GM06990 (cell line): ENCODE results near the gene SEPTIN14.
"Not testable (repeated sequence)": the region's sequence is repeated elsewhere in the genome, so short reads cannot be mapped to it uniquely, and the experiment has no call there.

ENCODE experiments used
- DNase-seq: peaks from one replicate; pipeline ENCODE4 v3.0.0-alpha.2; 2011; ENCODE audit not compliant: insufficient read length; ENCODE audit errors: extremely low read depth
- H3K27me3 ChIP-seq: replicated peaks from 2 replicates; pipeline ENCODE4 v1.6.0; 2011; ENCODE audit warnings: low read length; ENCODE audit not compliant: control insufficient read depth, insufficient read depth
- H3K36me3 ChIP-seq: 2 replicates; pipeline ENCODE4 v1.5.1; 2011; ENCODE audit warnings: low read length; ENCODE audit not compliant: control insufficient read depth, insufficient read depth
- H3K4me3 ChIP-seq: replicated peaks from 2 replicates; pipeline ENCODE4 v1.5.1; 2011; ENCODE audit warnings: low read depth, mild to moderate bottlenecking, control low read depth, low read length
- TF ChIP-seq, protein P1 (sequence below): IDR thresholded peaks from 2 replicates; pipeline ENCODE4 v1.5.1; 2011; ENCODE audit warnings: low read length, control low read depth, mild to moderate bottlenecking, inconsistent platforms; ENCODE audit not compliant: insufficient read depth, poor library complexity, severe bottlenecking

The SEPTIN14 gene

DNA sequence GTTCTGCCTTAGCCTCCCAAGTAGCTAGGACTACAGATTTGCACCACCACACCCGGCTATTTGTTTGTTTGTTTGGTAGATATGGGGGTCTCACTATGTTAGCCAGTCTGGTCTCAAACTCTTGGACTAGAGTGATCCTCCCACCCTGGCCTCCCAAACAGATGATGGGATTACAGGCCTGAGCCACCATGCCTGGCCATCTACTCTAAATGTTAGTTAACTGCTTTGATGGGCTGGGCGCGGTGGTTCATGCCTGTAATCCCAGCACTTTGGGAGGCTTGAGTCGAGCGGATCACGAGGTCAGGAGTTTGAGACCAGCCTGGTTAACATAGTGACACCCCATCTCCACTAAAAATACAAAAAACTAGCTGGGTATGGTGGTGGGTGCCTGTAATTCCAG is 74.8 kb downstream of the SEPTIN14 start:
- DNase-seq: no peak
- TF ChIP-seq, protein P1, sequence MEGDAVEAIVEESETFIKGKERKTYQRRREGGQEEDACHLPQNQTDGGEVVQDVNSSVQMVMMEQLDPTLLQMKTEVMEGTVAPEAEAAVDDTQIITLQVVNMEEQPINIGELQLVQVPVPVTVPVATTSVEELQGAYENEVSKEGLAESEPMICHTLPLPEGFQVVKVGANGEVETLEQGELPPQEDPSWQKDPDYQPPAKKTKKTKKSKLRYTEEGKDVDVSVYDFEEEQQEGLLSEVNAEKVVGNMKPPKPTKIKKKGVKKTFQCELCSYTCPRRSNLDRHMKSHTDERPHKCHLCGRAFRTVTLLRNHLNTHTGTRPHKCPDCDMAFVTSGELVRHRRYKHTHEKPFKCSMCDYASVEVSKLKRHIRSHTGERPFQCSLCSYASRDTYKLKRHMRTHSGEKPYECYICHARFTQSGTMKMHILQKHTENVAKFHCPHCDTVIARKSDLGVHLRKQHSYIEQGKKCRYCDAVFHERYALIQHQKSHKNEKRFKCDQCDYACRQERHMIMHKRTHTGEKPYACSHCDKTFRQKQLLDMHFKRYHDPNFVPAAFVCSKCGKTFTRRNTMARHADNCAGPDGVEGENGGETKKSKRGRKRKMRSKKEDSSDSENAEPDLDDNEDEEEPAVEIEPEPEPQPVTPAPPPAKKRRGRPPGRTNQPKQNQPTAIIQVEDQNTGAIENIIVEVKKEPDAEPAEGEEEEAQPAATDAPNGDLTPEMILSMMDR: no peak
- no peak overlapping the region for H3K4me3 ChIP-seq
- H3K36me3 ChIP-seq: no peaks in the 10 kb centered on the region
- no peaks in the 10 kb centered on the region for H3K27me3 ChIP-seq

- DNase-seq: no peak
- H3K36me3 ChIP-seq: no peaks in the 10 kb centered on the region
- no peak overlapping the region for H3K4me3 ChIP-seq
- H3K27me3 ChIP-seq: no peaks in the 10 kb centered on the region
- TF ChIP-seq, protein P1: no peak
Observed at GRCh38 chr7:55786901-55787300, 75.7 kb downstream of the SEPTIN14 start.

GRCh38 chr7:55785444-55785843 is 77.1 kb downstream of the SEPTIN14 start:
- not testable (repeated sequence) for H3K36me3 ChIP-seq, DNase-seq, H3K27me3 ChIP-seq, H3K4me3 ChIP-seq

DNA sequence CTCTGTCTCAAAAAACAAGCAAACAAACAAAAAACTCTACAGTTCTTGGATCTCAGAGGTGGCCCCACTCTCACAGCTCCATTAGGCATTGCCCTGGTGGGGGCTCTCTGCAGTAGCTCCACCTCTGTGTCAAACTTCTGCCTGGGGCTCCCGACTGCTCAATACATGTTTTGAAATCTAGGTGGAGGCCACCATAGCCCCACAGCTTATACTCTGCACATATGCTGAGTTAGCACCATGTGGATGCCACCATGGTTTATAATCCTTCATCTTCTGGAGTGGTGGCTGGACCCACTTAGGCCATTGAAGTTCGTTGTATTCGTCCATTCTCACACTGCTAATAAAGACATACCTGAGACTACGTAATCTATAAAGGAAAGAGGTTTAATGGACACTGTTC is 78.4 kb downstream of the SEPTIN14 start:
- H3K4me3 ChIP-seq: no peak overlapping the region
- TF ChIP-seq, protein P1: no peak
- H3K27me3 ChIP-seq: no peaks in the 10 kb centered on the region
- H3K36me3 ChIP-seq: no peaks in the 10 kb centered on the region
- DNase-seq: no peak

DNA sequence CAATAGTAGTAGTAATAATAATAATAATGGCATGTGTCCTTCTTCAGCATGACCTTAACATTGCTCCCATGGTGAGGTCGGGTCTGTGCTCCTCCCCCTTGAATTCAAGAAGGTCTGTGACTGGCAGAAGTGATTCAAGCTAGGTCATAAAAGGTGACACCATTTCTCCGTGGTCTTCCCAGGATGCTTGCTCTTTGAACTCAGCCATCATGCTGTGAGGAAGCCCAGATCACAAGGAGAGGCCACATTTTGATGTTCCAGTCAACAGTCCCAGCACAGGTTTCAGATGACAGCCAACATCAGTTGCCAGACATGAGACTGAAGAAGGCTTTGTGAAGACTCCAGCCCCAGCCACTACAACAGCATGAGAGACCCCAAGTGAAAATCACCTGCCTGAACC is 83.9 kb downstream of the SEPTIN14 start:
- TF ChIP-seq, protein P1: no peak

DNA sequence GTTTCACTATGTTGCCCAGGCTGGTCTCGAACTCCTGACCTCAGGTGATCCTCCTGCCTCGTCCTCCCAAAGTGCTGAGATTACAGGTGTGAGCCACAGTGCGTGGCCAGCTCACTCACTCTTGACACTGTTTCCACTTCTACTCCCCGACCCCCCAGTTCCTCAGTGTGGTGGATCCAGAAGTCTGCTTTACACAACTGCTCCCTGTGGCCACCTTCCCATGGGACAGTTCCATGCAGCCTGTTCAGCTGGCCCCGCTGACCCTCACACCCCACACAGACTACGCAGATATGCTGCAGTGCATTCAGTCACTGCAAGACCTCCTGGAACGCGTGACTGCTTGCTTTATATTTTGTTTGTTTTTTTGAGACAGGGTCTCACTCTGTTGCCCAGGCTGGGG is 86.4 kb downstream of the SEPTIN14 start:
- Histone ChIP-seq H3K36me3 (no peaks in the 10 kb centered on the region), H3K27me3 (no peaks in the 10 kb centered on the region), H3K4me3 (no peak overlapping the region)
- DNase-seq: no peak
- TF ChIP-seq, protein P1: no peak

More for the DNA sequence above, 83.9 kb downstream of the SEPTIN14 start:
- no peak for DNase-seq
- Histone ChIP-seq H3K27me3 (no peaks in the 10 kb centered on the region), H3K36me3 (no peaks in the 10 kb centered on the region), H3K4me3 (no peak overlapping the region)
